OCI-LY7 (cell line): ENCODE results near the gene MYH7. TPM values are rescaled to one million over a fixed set of nuclear protein-coding genes. Genes with fewer than 3 reads are reported as not detected.

Experiments
- BruUV-seq: library from RNA; stranded (reverse); fragments of 400-500 nt; replicated peaks from 2 replicates; lab custom pipeline; 2021; lab: Mats Ljungman, UMichigan
- CTCF ChIA-PET: fragments of 300-600 bp; sonication (Branson Sonifier 250); formaldehyde crosslinking; loops from one replicate; lab custom pipeline; 2022; ENCODE audit warnings: antibody characterized with exemption; ENCODE audit not compliant: unreplicated experiment; lab: Charles Lee
- POLR2A ChIA-PET: fragments of 300-600 bp; sonication (Branson Sonifier 250); formaldehyde crosslinking; loops from one replicate; lab custom pipeline; 2022; ENCODE audit warnings: antibody characterized with exemption; lab: Charles Lee
- DNase-seq: peaks from one replicate; pipeline ENCODE4 v3.0.0-alpha.2; 2015; ENCODE audit warnings: low spot score
- H2AFZ ChIP-seq: fragments of 200-600 bp; sonication (generic), shearing (Covaris generic); 2 replicates; pipeline ENCODE4 v1.6.1; 2014; ENCODE audit warnings: mild to moderate bottlenecking, antibody characterized with exemption, low read length, moderate library complexity
- H3K27ac ChIP-seq: fragments of 200-600 bp; sonication (generic); 2 replicates; pipeline ENCODE4 v1.5.1; 2014; ENCODE audit warnings: mixed run types, low read depth, mild to moderate bottlenecking, moderate library complexity, low read length, inconsistent platforms; ENCODE audit not compliant: poor library complexity, severe bottlenecking
- H3K36me3 ChIP-seq: fragments of 200-600 bp; sonication (generic); 2 replicates; pipeline ENCODE4 v1.6.1; 2014; ENCODE audit warnings: mild to moderate bottlenecking, antibody characterized with exemption, low read length, moderate library complexity, mixed read lengths; ENCODE audit not compliant: insufficient read depth
- H3K4me1 ChIP-seq: fragments of 200-600 bp; sonication (generic); 2 replicates; pipeline ENCODE4 v1.5.1; 2014; ENCODE audit warnings: mild to moderate bottlenecking, low read length; ENCODE audit not compliant: insufficient read depth, poor library complexity, severe bottlenecking
- H3K4me2 ChIP-seq: fragments of 200-600 bp; sonication (generic); 2 replicates; pipeline ENCODE4 v1.6.1; 2014; ENCODE audit warnings: mild to moderate bottlenecking, low read length
- H3K4me3 ChIP-seq: fragments of 200-600 bp; sonication (generic); 2 replicates; pipeline ENCODE4 v1.5.1; 2014; ENCODE audit warnings: mild to moderate bottlenecking, low read depth, low read length; ENCODE audit not compliant: poor library complexity, severe bottlenecking
- H3K79me2 ChIP-seq: fragments of 200-600 bp; sonication (generic); 2 replicates; pipeline ENCODE4 v1.6.1; 2016; ENCODE audit warnings: low read depth, mild to moderate bottlenecking, low read length, moderate library complexity, mixed read lengths; ENCODE audit not compliant: insufficient read depth
- H3K9me2 ChIP-seq: fragments of 200-600 bp; sonication (generic); 2 replicates; pipeline ENCODE4 v1.6.1; 2016; ENCODE audit warnings: mild to moderate bottlenecking, low read length, mixed read lengths; ENCODE audit not compliant: insufficient read depth
- H3K9me3 ChIP-seq: fragments of 200-600 bp; sonication (generic); 2 replicates; pipeline ENCODE4 v1.6.1; 2014; ENCODE audit warnings: mild to moderate bottlenecking, mixed run types, low read length, mixed read lengths
- H4K20me1 ChIP-seq: fragments of 200-600 bp; sonication (generic); 2 replicates; pipeline ENCODE4 v1.6.1; 2014; ENCODE audit warnings: mild to moderate bottlenecking, antibody characterized with exemption, low read length, moderate library complexity, mixed read lengths; ENCODE audit not compliant: insufficient read depth
- CTCF ChIP-seq: fragments of 200-600 bp; sonication (generic); conservative IDR thresholded peaks from 2 replicates; pipeline ENCODE4 v1.5.1; 2014; ENCODE audit warnings: mild to moderate bottlenecking, antibody characterized with exemption, low read length, moderate library complexity, mixed read lengths
- EZH2phosphoT487 ChIP-seq: fragments of 200-600 bp; sonication (generic); IDR thresholded peaks from 2 replicates; pipeline ENCODE4 v1.6.1; 2018; ENCODE audit warnings: low read depth, borderline replicate concordance, mild to moderate bottlenecking, mixed run types, antibody characterized with exemption, low read length, moderate library complexity, mixed read lengths
- intact Hi-C: fragments of 100-400 bp; cut with micrococcal nuclease; formaldehyde crosslinking; loops from one replicate; pipeline ENCODE4 v1.10.0; 2022; ENCODE audit not compliant: unreplicated experiment
- total RNA-seq, 2 experiments: library from RNA; depleted of rRNA in 1 of 2; stranded (reverse); fragments of >200 nt in 1 of 2; shearing (Covaris generic) in 1 of 2; gene quantifications; 2 replicates each; pipeline ENCODE4 v1.2.3, GENCODE V29; 2014 to 2022

Gene MYH7
- total RNA-seq, 2 experiments from 2014 or later = not detected

GRCh38 chr14:23414254-23414653 is 21.2 kb downstream of the MYH7 start:
- no peaks in the 10 kb centered on the region for H3K4me1 ChIP-seq
- H3K4me3 ChIP-seq = no peak overlapping the region
- no peaks in the 10 kb centered on the region for H3K79me2 ChIP-seq
- H2AFZ ChIP-seq = no peak overlapping the region
- POLR2A ChIA-PET = no interaction called here
- no peaks in the 10 kb centered on the region for H3K9me2 ChIP-seq
- intact Hi-C loops = no loop called here
- no peaks in the 10 kb centered on the region for H3K9me3 ChIP-seq
- H4K20me1 ChIP-seq = no peaks in the 10 kb centered on the region
- no TSS peak for BruUV-seq
- TF ChIP-seq CTCF (no peak), EZH2phosphoT487 (no peak)
- CTCF ChIA-PET = no interaction called here
- no peak overlapping the region for H3K4me2 ChIP-seq
- no peak overlapping the region for H3K27ac ChIP-seq
- H3K36me3 ChIP-seq = no peaks in the 10 kb centered on the region
- DNase-seq = no peak

DNA sequence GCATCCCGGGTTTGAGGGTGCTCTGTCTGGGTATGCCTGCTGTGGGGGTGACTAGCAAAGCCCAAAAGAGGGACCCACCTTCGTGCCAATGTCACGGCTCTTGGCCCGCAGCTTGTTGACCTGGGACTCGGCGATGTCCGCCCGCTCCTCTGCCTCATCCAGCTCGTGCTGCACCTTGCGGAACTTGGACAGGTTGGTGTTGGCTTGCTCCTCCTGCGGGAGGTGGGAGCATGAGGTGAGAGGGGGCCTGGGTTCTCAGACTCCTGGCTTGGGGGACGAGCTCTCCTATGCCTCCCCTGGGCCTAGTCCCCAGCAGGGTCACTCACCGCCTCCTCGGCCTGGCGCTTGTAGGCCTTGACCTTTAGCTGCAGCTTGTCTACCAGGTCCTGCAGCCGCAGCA is 21.8 kb downstream of the MYH7 start:
- H3K9me2 ChIP-seq = no peaks in the 10 kb centered on the region
- no peak overlapping the region for H3K4me3 ChIP-seq
- no peaks in the 10 kb centered on the region for H4K20me1 ChIP-seq
- H3K9me3 ChIP-seq = no peaks in the 10 kb centered on the region
- POLR2A ChIA-PET = interaction anchor here (0.6 kb wide), 1 partner anchor 27 kb away, joined by 3 read pairs; no protein-coding TSS in a partner anchor
- H3K36me3 ChIP-seq = no peaks in the 10 kb centered on the region
- intact Hi-C loops = no loop called here
- no peak for TF ChIP-seq EZH2phosphoT487
- no peak for TF ChIP-seq CTCF
- no peak overlapping the region for H2AFZ ChIP-seq
- H3K27ac ChIP-seq = no peak overlapping the region
- H3K79me2 ChIP-seq = no peaks in the 10 kb centered on the region
- DNase-seq = no peak
- CTCF ChIA-PET = no interaction called here
- H3K4me2 ChIP-seq = no peak overlapping the region
- no peaks in the 10 kb centered on the region for H3K4me1 ChIP-seq
- no TSS peak for BruUV-seq

GRCh38 chr14:23411563-23412525 is 23.6 kb downstream of the MYH7 start:
- Histone ChIP-seq H3K9me3 (no peaks in the 10 kb centered on the region), H3K4me3 (no peak overlapping the region), H3K4me2 (no peak overlapping the region), H3K4me1 (no peaks in the 10 kb centered on the region), H3K9me2 (no peaks in the 10 kb centered on the region), H2AFZ (no peak overlapping the region), H3K79me2 (no peaks in the 10 kb centered on the region), H4K20me1 (no peaks in the 10 kb centered on the region), H3K27ac (no peak overlapping the region), H3K36me3 (no peaks in the 10 kb centered on the region)
- TF ChIP-seq CTCF (no peak), EZH2phosphoT487 (no peak)
- DNase-seq = no peak
- CTCF ChIA-PET = no interaction called here
- no TSS peak for BruUV-seq
- intact Hi-C loops = no loop called here
- POLR2A ChIA-PET = no interaction called here
